Measurements from ENCODE around the gene SERTAD4.
"Not testable (repeated sequence)": the region's sequence is repeated elsewhere in the genome, so short reads cannot be mapped to it uniquely, and the experiment has no call there.

SERTAD4 gene

GRCh38 chr1:210232511-210233215, at the start of gene SERTAD4:
TSS of gene SERTAD4 (plus strand) at chr1:210232796. CDS start at chr1:210237961, 5,165 bp downstream.
- peak within 1 kb of the TSS; percentile 47 for H3K4me3 ChIP-seq (ENCODE audit: low read depth, low read length)

GRCh38 chr1:210185063-210185462, 47.5 kb upstream of the SERTAD4 start:
- H3K4me3 ChIP-seq (ENCODE audit: low read depth, low read length), result no peak overlapping the region

- not testable (repeated sequence) for H3K4me3 ChIP-seq (ENCODE audit: low read depth, low read length)
Measured at GRCh38 chr1:210187849-210188606, 44.6 kb upstream of the SERTAD4 start.

GRCh38 chr1:210189426-210189825, 43.2 kb upstream of the SERTAD4 start:
- no peak overlapping the region for H3K4me3 ChIP-seq (ENCODE audit: low read depth, low read length)

- no peak overlapping the region for H3K4me3 ChIP-seq (ENCODE audit: low read depth, low read length)
Measured at GRCh38 chr1:210195635-210196160, 36.9 kb upstream of the SERTAD4 start.

GRCh38 chr1:210196266-210196665, 36.3 kb upstream of the SERTAD4 start:
- not testable (repeated sequence) for H3K4me3 ChIP-seq (ENCODE audit: low read depth, low read length)

- H3K4me3 ChIP-seq (ENCODE audit: low read depth, low read length), result no peak overlapping the region
Measured at GRCh38 chr1:210198840-210199239, 33.8 kb upstream of the SERTAD4 start.

GRCh38 chr1:210200124-210200736, 32.4 kb upstream of the SERTAD4 start:
- no peak overlapping the region for H3K4me3 ChIP-seq (ENCODE audit: low read depth, low read length)

GRCh38 chr1:210201681-210202080, 30.9 kb upstream of the SERTAD4 start:
- H3K4me3 ChIP-seq (ENCODE audit: low read depth, low read length), result no peak overlapping the region

- H3K4me3 ChIP-seq (ENCODE audit: low read depth, low read length), result no peak overlapping the region
Measured at GRCh38 chr1:210207597-210208450, 24.8 kb upstream of the SERTAD4 start.

- H3K4me3 ChIP-seq (ENCODE audit: low read depth, low read length), result no peak overlapping the region
Measured at GRCh38 chr1:210213335-210213734, 19.3 kb upstream of the SERTAD4 start.

GRCh38 chr1:210214573-210215409, 17.8 kb upstream of the SERTAD4 start:
- H3K4me3 ChIP-seq (ENCODE audit: low read depth, low read length), result no peak overlapping the region

GRCh38 chr1:210217482-210217881, 15.1 kb upstream of the SERTAD4 start:
- no peak overlapping the region for H3K4me3 ChIP-seq (ENCODE audit: low read depth, low read length)

GRCh38 chr1:210218047-210218446, 14.5 kb upstream of the SERTAD4 start:
- no peak overlapping the region for H3K4me3 ChIP-seq (ENCODE audit: low read depth, low read length)

GRCh38 chr1:210222340-210223006, 10.1 kb upstream of the SERTAD4 start:
- H3K4me3 ChIP-seq (ENCODE audit: low read depth, low read length), result no peak overlapping the region

- H3K4me3 ChIP-seq (ENCODE audit: low read depth, low read length), result no peak overlapping the region
Measured at GRCh38 chr1:210223226-210223904, 9.2 kb upstream of the SERTAD4 start.

GRCh38 chr1:210228158-210228557, 4.4 kb upstream of the SERTAD4 start:
- H3K4me3 ChIP-seq (ENCODE audit: low read depth, low read length), result no peak overlapping the region

- no peak overlapping the region for H3K4me3 ChIP-seq (ENCODE audit: low read depth, low read length)
Measured at GRCh38 chr1:210230149-210230695, 2.4 kb upstream of the SERTAD4 start.

Data from iPS-11a (cell line).